ENCODE data around the gene UBE3B. TPM values are rescaled to one million over a fixed set of nuclear protein-coding genes. Genes with fewer than 3 reads are reported as not detected.

UBE3B gene
- total RNA-seq, 4 donors from 2014 or later = 52.2 to 72.5 (median 65.5) TPM

GRCh38 chr12:109477963-109478315 is 505 bp downstream of the UBE3B start:
- DNase-seq = no peak
- Histone ChIP-seq H3K27ac (peak overlapping the region in 2 of 3 donors; percentile 97 to 99), H3K9me3 (no peaks in the 10 kb centered on the region), H3K27me3 (no peaks in the 10 kb centered on the region), H3K36me3 (peaks cover 0 to 4% of the 10 kb centered on the region in 2 donors), H3K4me1 (peaks cover 40 to 42% of the 10 kb centered on the region in 2 donors), H3K4me3 (replicated peaks in 1 of 3) (peak overlapping the region; percentile 79 to 97 (median 87))
- intact Hi-C loops (cut with DNase I) = loop anchor here (5.0 kb wide), 1 partner anchor 46 kb away; no protein-coding TSS in a partner anchor
- 5 to 8% methylated on average over 9 of the region's 9 CpGs for WGBS, 2 donors
- no peak for TF ChIP-seq POLR2A (IDR thresholded peaks at IDR 0.05)
- no peak for TF ChIP-seq CTCF (IDR thresholded peaks at IDR 0.05)

- Histone ChIP-seq H3K4me1 (peaks cover 27% of the 10 kb centered on the region in 2 donors), H3K9me3 (no peaks in the 10 kb centered on the region), H3K27ac (no peak overlapping the region), H3K36me3 (peaks cover 15 to 18% of the 10 kb centered on the region in 2 donors), H3K27me3 (no peaks in the 10 kb centered on the region), H3K4me3 (replicated peaks in 1 of 3) (no peak overlapping the region)
- TF ChIP-seq CTCF (IDR thresholded peaks at IDR 0.05) (no peak), POLR2A (IDR thresholded peaks at IDR 0.05) (no peak)
- WGBS, 2 donors = 62 to 63% methylated on average over 1 of the region's 1 CpG
- intact Hi-C loops (cut with DNase I) = loop anchor here (5.0 kb wide), 1 partner anchor 47 kb away; no protein-coding TSS in a partner anchor
- no peak for DNase-seq
Measured at GRCh38 chr12:109479761-109480160, 2.3 kb downstream of the UBE3B start.

GRCh38 chr12:109480356-109480755 is 2.9 kb downstream of the UBE3B start:
- Histone ChIP-seq H3K36me3 (peaks cover 21 to 24% of the 10 kb centered on the region in 2 donors), H3K27ac (no peak overlapping the region), H3K4me3 (replicated peaks in 1 of 3) (no peak overlapping the region), H3K9me3 (no peaks in the 10 kb centered on the region), H3K4me1 (peaks cover 21% of the 10 kb centered on the region in 2 donors), H3K27me3 (no peaks in the 10 kb centered on the region)
- intact Hi-C loops (cut with DNase I) = no loop called here
- TF ChIP-seq CTCF (IDR thresholded peaks at IDR 0.05) = no peak
- TF ChIP-seq POLR2A (IDR thresholded peaks at IDR 0.05) = no peak
- WGBS, 2 donors = 94 to 98% methylated on average over 4 of the region's 4 CpGs
- DNase-seq = no peak

- intact Hi-C loops (cut with DNase I) = no loop called here
- peaks cover 36 to 39% of the 10 kb centered on the region in 2 donors for H3K36me3 ChIP-seq
- no peak overlapping the region for H3K4me3 ChIP-seq (replicated peaks in 1 of 3)
- 89 to 100% methylated on average over 1 of the region's 1 CpG for WGBS, 2 donors
- peaks cover 10 to 11% of the 10 kb centered on the region in 2 donors for H3K4me1 ChIP-seq
- TF ChIP-seq POLR2A (IDR thresholded peaks at IDR 0.05) (no peak), CTCF (IDR thresholded peaks at IDR 0.05) (no peak)
- H3K27ac ChIP-seq = no peak overlapping the region
- H3K27me3 ChIP-seq = no peaks in the 10 kb centered on the region
- no peak for DNase-seq
- no peaks in the 10 kb centered on the region for H3K9me3 ChIP-seq
Measured at GRCh38 chr12:109481863-109482262, 4.4 kb downstream of the UBE3B start.

- 86 to 88% methylated on average over 2 of the region's 2 CpGs for WGBS, 2 donors
- Histone ChIP-seq H3K4me1 (peaks cover 10 to 11% of the 10 kb centered on the region in 2 donors), H3K4me3 (replicated peaks in 1 of 3) (no peak overlapping the region), H3K27me3 (no peaks in the 10 kb centered on the region), H3K36me3 (peaks cover 43 to 46% of the 10 kb centered on the region in 2 donors), H3K27ac (no peak overlapping the region), H3K9me3 (no peaks in the 10 kb centered on the region)
- intact Hi-C loops (cut with DNase I) = no loop called here
- TF ChIP-seq POLR2A (IDR thresholded peaks at IDR 0.05) (no peak), CTCF (IDR thresholded peaks at IDR 0.05) (no peak)
- no peak for DNase-seq
Measured at GRCh38 chr12:109482491-109482890, 5.1 kb downstream of the UBE3B start.
